HG02852 (cell line): ENCODE results near the gene TAS2R19.

ENCODE experiments used
- ATAC-seq: cut with Tn5 transposase; IDR thresholded peaks from one replicate; pipeline ENCODE4 v1.9.1; 2021; ENCODE audit warnings: mild to moderate bottlenecking, moderate library complexity; ENCODE audit not compliant: unreplicated experiment

The TAS2R19 gene

DNA sequence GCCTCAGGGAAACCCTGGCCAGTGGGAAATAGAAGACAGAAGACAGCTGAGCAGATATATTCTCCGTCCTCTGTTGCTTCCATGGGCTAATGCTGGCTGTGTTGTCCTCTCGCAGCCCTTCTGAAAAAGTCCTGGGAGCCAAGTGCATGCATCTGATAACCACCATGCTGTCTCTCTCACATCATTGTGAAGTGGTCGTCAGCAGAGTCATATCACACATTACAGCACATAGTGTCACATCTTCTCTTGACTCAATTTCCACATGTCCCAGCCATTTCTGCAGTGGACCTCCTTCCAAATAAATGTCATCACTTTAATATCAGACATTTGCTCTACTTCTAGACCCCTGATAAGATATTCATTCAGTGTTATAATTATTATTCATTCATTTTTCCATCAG lies 28.1 kb downstream of the TAS2R19 start:
- no peak for ATAC-seq

GRCh38 chr12:10989107-10989506 lies 33.3 kb downstream of the TAS2R19 start:
- ATAC-seq: no peak

DNA sequence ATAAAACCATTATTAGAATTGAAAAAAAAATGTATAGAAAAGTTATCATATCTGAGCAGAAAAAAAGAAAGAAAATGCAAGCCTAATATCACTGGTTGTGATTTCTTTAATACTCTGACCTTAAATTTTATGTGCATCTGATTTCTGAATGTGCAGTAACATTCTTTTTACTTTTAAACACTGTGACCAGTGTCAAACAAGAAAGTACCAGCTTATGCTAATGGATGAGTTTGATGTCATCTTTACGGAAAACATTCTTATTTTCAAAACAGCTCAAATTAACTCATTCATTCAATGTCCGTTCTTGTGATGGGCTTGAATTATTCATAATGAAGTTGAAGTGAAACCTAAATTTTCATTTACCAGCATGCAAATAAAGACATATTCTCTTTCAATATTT lies 35.6 kb downstream of the TAS2R19 start, which contains the start of gene TAS2R50:
TAS2R50 (minus strand) TSS at position 101 of the 400 bp plus-strand sequence; CDS start at position 49, 52 bp downstream.
- no peak for ATAC-seq

- ATAC-seq: no peak
Observed at GRCh38 chr12:10982244-10982643, 40.2 kb downstream of the TAS2R19 start.

- no peak for ATAC-seq
Observed at GRCh38 chr12:10974965-10975364, 47.5 kb downstream of the TAS2R19 start.
